DMS 273 (cell line): ENCODE results near the gene PDE11A.
"Not testable (repeated sequence)": the region's sequence is repeated elsewhere in the genome, so short reads cannot be mapped to it uniquely, and the experiment has no call there.

ENCODE experiments used
- DNase-seq: peaks from one replicate; lab custom pipeline; 2025; ENCODE audit not compliant: unreplicated experiment; lab: John Stamatoyannopoulos, UW

PDE11A gene

GRCh38 chr2:177828557-177828956 lies 244.0 kb downstream of the PDE11A start:
- peak; percentile 13 for DNase-seq

GRCh38 chr2:177826897-177827296 lies 245.7 kb downstream of the PDE11A start:
- DNase-seq, result no peak

GRCh38 chr2:177822941-177823340 lies 249.6 kb downstream of the PDE11A start:
- no peak for DNase-seq

- no peak for DNase-seq
Observed at GRCh38 chr2:177818412-177818811, 254.2 kb downstream of the PDE11A start.

- no peak for DNase-seq
Observed at GRCh38 chr2:177817300-177817699, 255.3 kb downstream of the PDE11A start.

GRCh38 chr2:177816766-177817165 lies 255.8 kb downstream of the PDE11A start:
- no peak for DNase-seq

GRCh38 chr2:177812713-177813396 lies 259.7 kb downstream of the PDE11A start:
- no peak for DNase-seq

- DNase-seq, result no peak
Observed at GRCh38 chr2:177810906-177811305, 261.7 kb downstream of the PDE11A start.

- DNase-seq, result no peak
Observed at GRCh38 chr2:177808984-177809809, 263.4 kb downstream of the PDE11A start.

GRCh38 chr2:177806025-177806424 lies 266.6 kb downstream of the PDE11A start:
- DNase-seq, result no peak

- DNase-seq, result peak; percentile 65
Observed at GRCh38 chr2:177799531-177799930, 273.0 kb downstream of the PDE11A start.

- no peak for DNase-seq
Observed at GRCh38 chr2:177797808-177798207, 274.8 kb downstream of the PDE11A start.

- DNase-seq, result no peak
Observed at GRCh38 chr2:177796654-177797415, 275.7 kb downstream of the PDE11A start.

GRCh38 chr2:177796011-177796410 lies 276.6 kb downstream of the PDE11A start:
- DNase-seq, result no peak

GRCh38 chr2:177785143-177785542 lies 287.4 kb downstream of the PDE11A start:
- DNase-seq, result not testable (repeated sequence)

GRCh38 chr2:177784745-177785067 lies 287.9 kb downstream of the PDE11A start:
- DNase-seq, result no peak

GRCh38 chr2:177783835-177784744 lies 288.5 kb downstream of the PDE11A start:
- DNase-seq, result no peak

GRCh38 chr2:177783091-177783490 lies 289.5 kb downstream of the PDE11A start:
- DNase-seq, result no peak

GRCh38 chr2:177782613-177783012 lies 290.0 kb downstream of the PDE11A start:
- DNase-seq, result no peak

- DNase-seq, result no peak
Observed at GRCh38 chr2:177778472-177778871, 294.1 kb downstream of the PDE11A start.

- peak; percentile 67 for DNase-seq
Observed at GRCh38 chr2:177772529-177772928, 300.0 kb downstream of the PDE11A start.
